SK-N-SH (cell line): ENCODE results near the gene FRRS1L.

Source experiments
- CHD2 ChIP-seq: fragments of 150-350 bp; IDR thresholded peaks from 2 replicates; pipeline ENCODE4 v1.6.1; 2018; ENCODE audit warnings: low read length; ENCODE audit not compliant: partially characterized antibody
- CTCF ChIP-seq: fragments of 200-600 bp; sonication (generic); IDR thresholded peaks from 2 replicates; pipeline ENCODE4 v1.6.1; 2017; ENCODE audit warnings: antibody characterized with exemption, mild to moderate bottlenecking, moderate library complexity
- JUND ChIP-seq: IDR thresholded peaks from 2 replicates; pipeline ENCODE4 v1.4.0; 2012
- POLR2AphosphoS5 ChIP-seq: IDR thresholded peaks from 2 replicates; pipeline ENCODE4 v1.6.1; 2012; ENCODE audit warnings: low read depth, low read length
- RAD21 ChIP-seq: IDR thresholded peaks from 2 replicates; pipeline ENCODE4 v1.6.1; 2012; ENCODE audit warnings: mild to moderate bottlenecking, low read length
- REST ChIP-seq: IDR thresholded peaks from 2 replicates; pipeline ENCODE4 v1.6.1; 2012; ENCODE audit warnings: mild to moderate bottlenecking, low read depth, low read length, moderate library complexity
- SIN3A ChIP-seq: IDR thresholded peaks from 2 replicates; pipeline ENCODE4 v1.6.1; 2012; ENCODE audit warnings: low read depth, mild to moderate bottlenecking, low read length, moderate library complexity, borderline replicate concordance
- YY1 ChIP-seq: IDR thresholded peaks from 2 replicates; pipeline ENCODE4 v1.4.0; 2012; ENCODE audit warnings: low read depth, mild to moderate bottlenecking
- TF ChIP-seq, protein P1 (sequence below): IDR thresholded peaks from 2 replicates; pipeline ENCODE4 v1.4.0; 2012; ENCODE audit warnings: low read depth

- TF ChIP-seq CTCF (no peak), RAD21 (no peak), POLR2AphosphoS5 (no peak), REST (no peak), YY1 (no peak), CHD2 (no peak), SIN3A (no peak), JUND (no peak)
- TF ChIP-seq, protein P1, sequence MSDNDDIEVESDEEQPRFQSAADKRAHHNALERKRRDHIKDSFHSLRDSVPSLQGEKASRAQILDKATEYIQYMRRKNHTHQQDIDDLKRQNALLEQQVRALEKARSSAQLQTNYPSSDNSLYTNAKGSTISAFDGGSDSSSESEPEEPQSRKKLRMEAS: no peak
Measured at GRCh38 chr9:109141375-109141774, 25.7 kb downstream of the FRRS1L start.
